Astrocyte (in vitro differentiated cells and primary cell): ENCODE data around the gene RTTN. TPM values are rescaled to one million over a fixed set of nuclear protein-coding genes. Genes with fewer than 3 reads are reported as not detected.

Experiments used
- DNase-seq: peaks from one replicate; pipeline ENCODE4 v3.0.0-alpha.2; 2010; ENCODE audit warnings: low read depth
- FAIRE-seq: peaks from 2 replicates; lab custom pipeline; 2011; peaks lifted over from hg19 to GRCh38; lab: Jason Lieb, UNC
- H2AFZ ChIP-seq: 2 replicates; pipeline ENCODE4 v1.6.0; 2012; ENCODE audit warnings: low read depth, low read length, inconsistent platforms
- H3K27ac ChIP-seq: 2 replicates; pipeline ENCODE4 v1.5.1; 2011; ENCODE audit warnings: low read depth, low read length, inconsistent platforms
- H3K27me3 ChIP-seq: 2 replicates; pipeline ENCODE4 v1.6.0; 2011; ENCODE audit warnings: low read length, inconsistent platforms; ENCODE audit not compliant: insufficient read depth
- H3K36me3 ChIP-seq: 2 replicates; pipeline ENCODE4 v1.5.1; 2011; ENCODE audit warnings: low read length, inconsistent platforms; ENCODE audit not compliant: insufficient read depth
- H3K4me1 ChIP-seq: 2 replicates; pipeline ENCODE4 v1.5.1; 2011; ENCODE audit warnings: low read length, inconsistent platforms; ENCODE audit not compliant: insufficient read depth
- H3K4me2 ChIP-seq: 2 replicates; pipeline ENCODE4 v1.6.0; 2012; ENCODE audit warnings: low read length, inconsistent platforms
- H3K4me3 ChIP-seq: 2 replicates; pipeline ENCODE4 v1.5.1; 2011; ENCODE audit warnings: low read depth, mild to moderate bottlenecking, low read length, inconsistent platforms; ENCODE audit not compliant: insufficient read depth
- H3K79me2 ChIP-seq: 2 replicates; pipeline ENCODE4 v1.6.0; 2012; ENCODE audit warnings: mild to moderate bottlenecking, low read length, inconsistent platforms; ENCODE audit not compliant: insufficient read depth
- H3K9ac ChIP-seq: 2 replicates; pipeline ENCODE4 v1.6.0; 2012; ENCODE audit warnings: mild to moderate bottlenecking, low read length, inconsistent platforms
- H3K9me3 ChIP-seq: 2 replicates; pipeline ENCODE4 v1.5.1; 2012; ENCODE audit warnings: low read depth, mild to moderate bottlenecking, low read length, inconsistent platforms; ENCODE audit not compliant: insufficient read depth
- H4K20me1 ChIP-seq: 2 replicates; pipeline ENCODE4 v1.6.0; 2012; ENCODE audit warnings: low read length, inconsistent platforms; ENCODE audit not compliant: insufficient read depth
- H3K27ac Mint-ChIP-seq: one replicate; pipeline ENCODE4 v1.8.0; 2021; ENCODE audit warnings: mild to moderate bottlenecking, mixed read lengths; ENCODE audit not compliant: unreplicated experiment
- H3K27me3 Mint-ChIP-seq: one replicate; pipeline ENCODE4 v1.8.0; 2021; ENCODE audit warnings: low read depth, mixed read lengths; ENCODE audit not compliant: unreplicated experiment
- H3K36me3 Mint-ChIP-seq: one replicate; pipeline ENCODE4 v1.8.0; 2021; ENCODE audit warnings: low read depth, mixed read lengths; ENCODE audit not compliant: unreplicated experiment
- H3K4me1 Mint-ChIP-seq: one replicate; pipeline ENCODE4 v1.8.0; 2021; ENCODE audit warnings: low read depth, mixed read lengths; ENCODE audit not compliant: unreplicated experiment
- H3K4me3 Mint-ChIP-seq: one replicate; pipeline ENCODE4 v1.8.0; 2021; ENCODE audit warnings: mild to moderate bottlenecking, moderate library complexity, mixed read lengths; ENCODE audit not compliant: unreplicated experiment
- H3K9me3 Mint-ChIP-seq: one replicate; pipeline ENCODE4 v1.8.0; 2021; ENCODE audit warnings: mild to moderate bottlenecking, mixed read lengths; ENCODE audit not compliant: unreplicated experiment
- EZH2 ChIP-seq: IDR thresholded peaks from 2 replicates; pipeline ENCODE4 v1.6.1; 2012; ENCODE audit warnings: mild to moderate bottlenecking, low read length, inconsistent platforms; ENCODE audit not compliant: insufficient read depth
- total RNA-seq: library from RNA; stranded (reverse); gene quantifications from 2 replicates; pipeline ENCODE4 v1.2.1, GENCODE V29; 2021
- TF ChIP-seq, protein P1 (sequence below): IDR thresholded peaks from 2 replicates; pipeline ENCODE4 v1.5.1; 2011; ENCODE audit warnings: low read depth, mild to moderate bottlenecking, inconsistent platforms, low read length, moderate library complexity; ENCODE audit not compliant: insufficient read depth

Gene RTTN
- total RNA-seq, 1 donor from 2014 or later: 6.3 TPM

DNA sequence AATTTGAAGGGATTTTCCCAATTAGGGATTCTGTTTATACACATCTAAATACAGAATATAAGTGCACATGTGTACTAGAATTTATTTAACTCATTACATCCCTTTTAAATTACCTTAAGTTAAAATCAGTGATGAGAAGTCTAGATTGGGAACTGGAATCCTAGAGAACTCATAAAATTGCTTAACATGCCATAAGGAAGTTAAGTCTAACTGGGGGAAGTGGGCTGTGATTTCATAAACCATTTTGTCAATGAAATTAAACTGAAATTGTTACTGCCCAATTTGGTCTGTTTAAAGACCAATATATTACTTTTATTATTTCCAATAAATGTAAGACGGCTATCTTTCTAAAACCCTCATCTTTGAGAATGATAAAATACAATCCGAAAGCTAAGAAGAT is 185.5 kb downstream of the RTTN start:
- Histone ChIP-seq H3K9me3 (no peaks in the 10 kb centered on the region), H3K4me1 (no peaks in the 10 kb centered on the region), H4K20me1 (no peaks in the 10 kb centered on the region), H3K27ac (no peak overlapping the region), H3K4me2 (no peak overlapping the region), H3K36me3 (no peaks in the 10 kb centered on the region), H3K79me2 (no peaks in the 10 kb centered on the region), H2AFZ (no peak overlapping the region), H3K4me3 (no peak overlapping the region), H3K9ac (no peak overlapping the region), H3K27me3 (no peaks in the 10 kb centered on the region)
- TF ChIP-seq, protein P1, sequence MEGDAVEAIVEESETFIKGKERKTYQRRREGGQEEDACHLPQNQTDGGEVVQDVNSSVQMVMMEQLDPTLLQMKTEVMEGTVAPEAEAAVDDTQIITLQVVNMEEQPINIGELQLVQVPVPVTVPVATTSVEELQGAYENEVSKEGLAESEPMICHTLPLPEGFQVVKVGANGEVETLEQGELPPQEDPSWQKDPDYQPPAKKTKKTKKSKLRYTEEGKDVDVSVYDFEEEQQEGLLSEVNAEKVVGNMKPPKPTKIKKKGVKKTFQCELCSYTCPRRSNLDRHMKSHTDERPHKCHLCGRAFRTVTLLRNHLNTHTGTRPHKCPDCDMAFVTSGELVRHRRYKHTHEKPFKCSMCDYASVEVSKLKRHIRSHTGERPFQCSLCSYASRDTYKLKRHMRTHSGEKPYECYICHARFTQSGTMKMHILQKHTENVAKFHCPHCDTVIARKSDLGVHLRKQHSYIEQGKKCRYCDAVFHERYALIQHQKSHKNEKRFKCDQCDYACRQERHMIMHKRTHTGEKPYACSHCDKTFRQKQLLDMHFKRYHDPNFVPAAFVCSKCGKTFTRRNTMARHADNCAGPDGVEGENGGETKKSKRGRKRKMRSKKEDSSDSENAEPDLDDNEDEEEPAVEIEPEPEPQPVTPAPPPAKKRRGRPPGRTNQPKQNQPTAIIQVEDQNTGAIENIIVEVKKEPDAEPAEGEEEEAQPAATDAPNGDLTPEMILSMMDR: no peak
- TF ChIP-seq EZH2: no peak
- Mint-ChIP-seq H3K9me3 (no peaks in the 10 kb centered on the region), H3K27me3 (no peaks in the 10 kb centered on the region), H3K4me1 (no peaks in the 10 kb centered on the region), H3K4me3 (no peak overlapping the region), H3K27ac (no peak overlapping the region), H3K36me3 (no peaks in the 10 kb centered on the region)
- no peak for FAIRE-seq
- DNase-seq: no peak

DNA sequence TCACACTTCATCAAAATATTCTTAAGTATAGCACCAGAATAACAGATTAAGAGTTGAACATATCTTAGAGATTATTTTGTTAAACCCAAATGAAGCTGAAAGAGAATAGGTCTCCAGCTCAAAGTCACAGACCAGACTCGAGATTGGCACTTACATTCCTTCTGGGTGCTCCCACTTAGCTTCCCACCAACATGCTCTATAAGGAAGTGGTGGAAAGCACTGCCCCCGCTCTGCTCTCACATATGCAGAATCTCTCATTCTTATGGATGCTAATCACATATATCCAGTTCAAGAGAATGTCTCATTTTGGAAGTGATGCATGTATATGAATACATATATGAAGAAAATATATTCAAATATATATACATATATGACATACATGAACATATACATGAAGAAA is 186.4 kb downstream of the RTTN start:
- H4K20me1 ChIP-seq: no peaks in the 10 kb centered on the region
- FAIRE-seq (no peak), DNase-seq (no peak)
- no peaks in the 10 kb centered on the region for H3K36me3 ChIP-seq
- TF ChIP-seq, protein P1: no peak
- no peak for TF ChIP-seq EZH2
- no peaks in the 10 kb centered on the region for H3K4me1 Mint-ChIP-seq
- no peak overlapping the region for H3K4me3 ChIP-seq
- H2AFZ ChIP-seq: no peak overlapping the region
- H3K36me3 Mint-ChIP-seq: peaks cover 4% of the 10 kb centered on the region
- H3K27ac Mint-ChIP-seq: no peak overlapping the region
- H3K4me1 ChIP-seq: no peaks in the 10 kb centered on the region
- no peaks in the 10 kb centered on the region for H3K79me2 ChIP-seq
- H3K27ac ChIP-seq: no peak overlapping the region
- no peak overlapping the region for H3K4me2 ChIP-seq
- no peak overlapping the region for H3K4me3 Mint-ChIP-seq
- no peaks in the 10 kb centered on the region for H3K9me3 Mint-ChIP-seq
- no peaks in the 10 kb centered on the region for H3K27me3 ChIP-seq
- H3K27me3 Mint-ChIP-seq: no peaks in the 10 kb centered on the region
- no peak overlapping the region for H3K9ac ChIP-seq
- no peaks in the 10 kb centered on the region for H3K9me3 ChIP-seq

DNA sequence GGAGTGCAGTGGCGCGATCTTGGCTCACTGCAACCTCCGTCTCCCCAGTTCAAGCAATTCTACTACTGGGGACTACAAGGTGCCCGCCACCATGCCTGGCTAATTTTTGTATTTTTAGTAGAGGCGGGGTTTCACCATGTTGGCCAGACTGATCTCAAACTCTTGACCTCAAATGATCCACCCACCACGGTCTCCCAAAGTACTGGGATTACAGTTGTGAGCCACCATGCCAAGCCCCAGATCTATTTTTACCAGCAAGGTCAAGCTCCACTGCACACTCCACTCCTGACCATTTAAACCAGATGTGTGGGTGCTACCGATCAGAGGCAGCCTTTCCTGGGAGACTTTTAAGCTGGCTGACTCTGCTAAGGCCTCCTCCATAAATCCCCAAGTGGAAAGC is 190.4 kb downstream of the RTTN start:
- H3K9me3 Mint-ChIP-seq: peaks cover 6% of the 10 kb centered on the region

More for the DNA sequence above, 190.4 kb downstream of the RTTN start:
- Mint-ChIP-seq H3K36me3 (peaks cover 8% of the 10 kb centered on the region), H3K27ac (no peak overlapping the region), H3K4me1 (peaks cover 2% of the 10 kb centered on the region), H3K4me3 (no peak overlapping the region), H3K27me3 (no peaks in the 10 kb centered on the region)
- Histone ChIP-seq H3K27ac (no peak overlapping the region), H3K4me3 (no peak overlapping the region), H3K9me3 (no peaks in the 10 kb centered on the region), H3K36me3 (no peaks in the 10 kb centered on the region), H4K20me1 (no peaks in the 10 kb centered on the region), H3K27me3 (no peaks in the 10 kb centered on the region), H3K4me1 (no peaks in the 10 kb centered on the region), H2AFZ (no peak overlapping the region), H3K4me2 (no peak overlapping the region), H3K9ac (no peak overlapping the region), H3K79me2 (no peaks in the 10 kb centered on the region)
- DNase-seq (no peak), FAIRE-seq (no peak)
- TF ChIP-seq, protein P1: no peak
- no peak for TF ChIP-seq EZH2
